ENCODE measurements around the gene PBX1. TPM values are rescaled to one million over a fixed set of nuclear protein-coding genes. Genes with fewer than 3 reads are reported as not detected.

Gene PBX1
- total RNA-seq, 1 experiment from 2014 or later: 102 TPM

DNA sequence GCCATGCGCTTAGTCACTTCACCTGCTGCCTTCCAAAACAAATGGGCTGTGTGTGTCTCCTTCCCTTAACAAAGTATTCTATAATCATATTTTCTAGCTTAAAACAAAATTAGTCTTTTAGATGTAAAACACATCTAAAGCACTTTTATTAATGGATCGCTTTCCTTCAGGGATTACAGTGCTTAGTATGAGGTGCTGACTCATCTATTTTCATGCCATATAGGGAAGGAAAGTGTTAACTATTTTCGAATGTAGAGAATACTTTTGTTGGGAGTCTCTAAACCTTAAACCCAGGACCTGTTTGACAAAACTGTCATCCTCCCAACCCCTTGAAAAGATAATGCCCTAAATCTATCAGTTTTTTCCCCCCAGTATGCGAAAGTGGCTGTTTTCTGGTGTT lies 90.2 kb downstream of the PBX1 start:
- peak overlapping the region; percentile 73; the same call in 1 of the 2 replicates for H3K27ac Mint-ChIP-seq
- ATAC-seq (no peak), DNase-seq (ENCODE audit: low spot score) (no peak)
- no peaks in the 10 kb centered on the region for H3K36me3 Mint-ChIP-seq
- peaks cover 81% of the 10 kb centered on the region for H3K4me1 Mint-ChIP-seq
- CTCF ChIA-PET: interaction anchor here (0.9 to 2.7 kb wide), 3 partner anchors 10 to 90 kb away, joined by 3 to 14 read pairs (median 8); partner anchors contain the start of gene PBX1
- POLR2A ChIA-PET: no interaction called here
- no peaks in the 10 kb centered on the region for H3K9me3 Mint-ChIP-seq
- no peak overlapping the region for H3K4me3 Mint-ChIP-seq
- TF ChIP-seq, protein P1, sequence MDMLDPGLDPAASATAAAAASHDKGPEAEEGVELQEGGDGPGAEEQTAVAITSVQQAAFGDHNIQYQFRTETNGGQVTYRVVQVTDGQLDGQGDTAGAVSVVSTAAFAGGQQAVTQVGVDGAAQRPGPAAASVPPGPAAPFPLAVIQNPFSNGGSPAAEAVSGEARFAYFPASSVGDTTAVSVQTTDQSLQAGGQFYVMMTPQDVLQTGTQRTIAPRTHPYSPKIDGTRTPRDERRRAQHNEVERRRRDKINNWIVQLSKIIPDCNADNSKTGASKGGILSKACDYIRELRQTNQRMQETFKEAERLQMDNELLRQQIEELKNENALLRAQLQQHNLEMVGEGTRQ (CRISPR knock-in tag; IDR thresholded peaks at IDR 0.05): no peak
- TF ChIP-seq CREM (CRISPR knock-in tag; IDR thresholded peaks at IDR 0.05) (no peak), NFATC4 (CRISPR knock-in tag; IDR thresholded peaks at IDR 0.05) (no peak), KAT7 (CRISPR knock-in tag; IDR thresholded peaks at IDR 0.05; ENCODE audit: borderline replicate concordance) (no peak), JAZF1 (CRISPR knock-in tag; IDR thresholded peaks at IDR 0.05) (no peak), SOX15 (CRISPR knock-in tag; IDR thresholded peaks at IDR 0.05) (no peak), NR3C1 (CRISPR knock-in tag; conservative IDR thresholded peaks at IDR 0.05; ENCODE audit: low read depth) (no peak), GRHL2 (CRISPR knock-in tag; IDR thresholded peaks at IDR 0.05; ENCODE audit: insufficient replicate concordance, severe bottlenecking) (no peak), SMAD3 (CRISPR knock-in tag; IDR thresholded peaks at IDR 0.05; ENCODE audit: borderline replicate concordance) (no peak)
- TF ChIP-seq, protein P2, sequence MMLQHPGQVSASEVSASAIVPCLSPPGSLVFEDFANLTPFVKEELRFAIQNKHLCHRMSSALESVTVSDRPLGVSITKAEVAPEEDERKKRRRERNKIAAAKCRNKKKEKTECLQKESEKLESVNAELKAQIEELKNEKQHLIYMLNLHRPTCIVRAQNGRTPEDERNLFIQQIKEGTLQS (CRISPR knock-in tag; conservative IDR thresholded peaks at IDR 0.05): no peak
- H3K27me3 Mint-ChIP-seq (ENCODE audit: low read depth): no peaks in the 10 kb centered on the region

DNA sequence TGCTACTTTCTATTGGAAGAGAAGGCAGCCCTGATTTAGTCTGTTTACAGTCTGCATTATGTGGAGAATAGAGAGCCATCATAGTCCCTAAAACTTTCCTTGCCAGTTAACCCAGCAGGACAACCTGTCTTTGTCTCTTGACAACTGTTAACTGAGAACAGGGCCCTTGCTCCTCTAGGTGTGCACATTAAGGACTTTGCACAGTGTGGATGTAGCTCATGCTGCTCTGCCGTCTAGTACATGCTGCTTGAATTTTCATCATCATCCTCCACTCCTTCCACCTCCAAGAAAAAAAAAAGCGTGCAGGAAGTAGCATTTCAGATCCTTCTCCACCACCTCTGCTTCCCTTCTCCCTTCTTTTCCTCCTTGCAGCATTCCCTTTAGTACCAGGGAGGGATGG lies 91.5 kb downstream of the PBX1 start:
- TF ChIP-seq, protein P3, sequence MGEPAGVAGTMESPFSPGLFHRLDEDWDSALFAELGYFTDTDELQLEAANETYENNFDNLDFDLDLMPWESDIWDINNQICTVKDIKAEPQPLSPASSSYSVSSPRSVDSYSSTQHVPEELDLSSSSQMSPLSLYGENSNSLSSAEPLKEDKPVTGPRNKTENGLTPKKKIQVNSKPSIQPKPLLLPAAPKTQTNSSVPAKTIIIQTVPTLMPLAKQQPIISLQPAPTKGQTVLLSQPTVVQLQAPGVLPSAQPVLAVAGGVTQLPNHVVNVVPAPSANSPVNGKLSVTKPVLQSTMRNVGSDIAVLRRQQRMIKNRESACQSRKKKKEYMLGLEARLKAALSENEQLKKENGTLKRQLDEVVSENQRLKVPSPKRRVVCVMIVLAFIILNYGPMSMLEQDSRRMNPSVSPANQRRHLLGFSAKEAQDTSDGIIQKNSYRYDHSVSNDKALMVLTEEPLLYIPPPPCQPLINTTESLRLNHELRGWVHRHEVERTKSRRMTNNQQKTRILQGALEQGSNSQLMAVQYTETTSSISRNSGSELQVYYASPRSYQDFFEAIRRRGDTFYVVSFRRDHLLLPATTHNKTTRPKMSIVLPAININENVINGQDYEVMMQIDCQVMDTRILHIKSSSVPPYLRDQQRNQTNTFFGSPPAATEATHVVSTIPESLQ (CRISPR knock-in tag; IDR thresholded peaks at IDR 0.05): no peak
- TF ChIP-seq, protein P4, sequence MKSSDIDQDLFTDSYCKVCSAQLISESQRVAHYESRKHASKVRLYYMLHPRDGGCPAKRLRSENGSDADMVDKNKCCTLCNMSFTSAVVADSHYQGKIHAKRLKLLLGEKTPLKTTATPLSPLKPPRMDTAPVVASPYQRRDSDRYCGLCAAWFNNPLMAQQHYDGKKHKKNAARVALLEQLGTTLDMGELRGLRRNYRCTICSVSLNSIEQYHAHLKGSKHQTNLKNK (CRISPR knock-in tag; IDR thresholded peaks at IDR 0.05): no peak
- TF ChIP-seq OVOL2 (CRISPR knock-in tag; IDR thresholded peaks at IDR 0.05; ENCODE audit: borderline replicate concordance) (no peak), GRHL2 (CRISPR knock-in tag; IDR thresholded peaks at IDR 0.05; ENCODE audit: insufficient replicate concordance, severe bottlenecking) (no peak), ETV6 (CRISPR knock-in tag; IDR thresholded peaks at IDR 0.05) (no peak)
- TF ChIP-seq, protein P5, sequence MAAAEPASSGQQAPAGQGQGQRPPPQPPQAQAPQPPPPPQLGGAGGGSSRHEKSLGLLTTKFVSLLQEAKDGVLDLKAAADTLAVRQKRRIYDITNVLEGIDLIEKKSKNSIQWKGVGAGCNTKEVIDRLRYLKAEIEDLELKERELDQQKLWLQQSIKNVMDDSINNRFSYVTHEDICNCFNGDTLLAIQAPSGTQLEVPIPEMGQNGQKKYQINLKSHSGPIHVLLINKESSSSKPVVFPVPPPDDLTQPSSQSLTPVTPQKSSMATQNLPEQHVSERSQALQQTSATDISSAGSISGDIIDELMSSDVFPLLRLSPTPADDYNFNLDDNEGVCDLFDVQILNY (CRISPR knock-in tag; IDR thresholded peaks at IDR 0.05): no peak
- TF ChIP-seq, protein P6, sequence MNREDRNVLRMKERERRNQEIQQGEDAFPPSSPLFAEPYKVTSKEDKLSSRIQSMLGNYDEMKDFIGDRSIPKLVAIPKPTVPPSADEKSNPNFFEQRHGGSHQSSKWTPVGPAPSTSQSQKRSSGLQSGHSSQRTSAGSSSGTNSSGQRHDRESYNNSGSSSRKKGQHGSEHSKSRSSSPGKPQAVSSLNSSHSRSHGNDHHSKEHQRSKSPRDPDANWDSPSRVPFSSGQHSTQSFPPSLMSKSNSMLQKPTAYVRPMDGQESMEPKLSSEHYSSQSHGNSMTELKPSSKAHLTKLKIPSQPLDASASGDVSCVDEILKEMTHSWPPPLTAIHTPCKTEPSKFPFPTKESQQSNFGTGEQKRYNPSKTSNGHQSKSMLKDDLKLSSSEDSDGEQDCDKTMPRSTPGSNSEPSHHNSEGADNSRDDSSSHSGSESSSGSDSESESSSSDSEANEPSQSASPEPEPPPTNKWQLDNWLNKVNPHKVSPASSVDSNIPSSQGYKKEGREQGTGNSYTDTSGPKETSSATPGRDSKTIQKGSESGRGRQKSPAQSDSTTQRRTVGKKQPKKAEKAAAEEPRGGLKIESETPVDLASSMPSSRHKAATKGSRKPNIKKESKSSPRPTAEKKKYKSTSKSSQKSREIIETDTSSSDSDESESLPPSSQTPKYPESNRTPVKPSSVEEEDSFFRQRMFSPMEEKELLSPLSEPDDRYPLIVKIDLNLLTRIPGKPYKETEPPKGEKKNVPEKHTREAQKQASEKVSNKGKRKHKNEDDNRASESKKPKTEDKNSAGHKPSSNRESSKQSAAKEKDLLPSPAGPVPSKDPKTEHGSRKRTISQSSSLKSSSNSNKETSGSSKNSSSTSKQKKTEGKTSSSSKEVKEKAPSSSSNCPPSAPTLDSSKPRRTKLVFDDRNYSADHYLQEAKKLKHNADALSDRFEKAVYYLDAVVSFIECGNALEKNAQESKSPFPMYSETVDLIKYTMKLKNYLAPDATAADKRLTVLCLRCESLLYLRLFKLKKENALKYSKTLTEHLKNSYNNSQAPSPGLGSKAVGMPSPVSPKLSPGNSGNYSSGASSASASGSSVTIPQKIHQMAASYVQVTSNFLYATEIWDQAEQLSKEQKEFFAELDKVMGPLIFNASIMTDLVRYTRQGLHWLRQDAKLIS (CRISPR knock-in tag; IDR thresholded peaks at IDR 0.05; ENCODE audit: borderline replicate concordance): no peak
- TF ChIP-seq, protein P7, sequence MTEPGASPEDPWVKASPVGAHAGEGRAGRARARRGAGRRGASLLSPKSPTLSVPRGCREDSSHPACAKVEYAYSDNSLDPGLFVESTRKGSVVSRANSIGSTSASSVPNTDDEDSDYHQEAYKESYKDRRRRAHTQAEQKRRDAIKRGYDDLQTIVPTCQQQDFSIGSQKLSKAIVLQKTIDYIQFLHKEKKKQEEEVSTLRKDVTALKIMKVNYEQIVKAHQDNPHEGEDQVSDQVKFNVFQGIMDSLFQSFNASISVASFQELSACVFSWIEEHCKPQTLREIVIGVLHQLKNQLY (CRISPR knock-in tag; IDR thresholded peaks at IDR 0.05): no peak
- no peaks in the 10 kb centered on the region for H3K36me3 Mint-ChIP-seq
- no peaks in the 10 kb centered on the region for H3K9me3 Mint-ChIP-seq
- POLR2A ChIA-PET: no interaction called here
- DNase-seq (ENCODE audit: low spot score) (no peak), ATAC-seq (no peak)
- no peaks in the 10 kb centered on the region for H3K27me3 Mint-ChIP-seq (ENCODE audit: low read depth)
- H3K4me3 Mint-ChIP-seq: no peak overlapping the region
- CTCF ChIA-PET: no interaction called here
- H3K4me1 Mint-ChIP-seq: peaks cover 70% of the 10 kb centered on the region
- peak overlapping the region; percentile 79 for H3K27ac Mint-ChIP-seq
